Tongue (tissue), 2 donors: Measurements from ENCODE around the gene KDM4B. TPM values are rescaled to one million over a fixed set of nuclear protein-coding genes. Genes with fewer than 3 reads are reported as not detected.

ENCODE experiments used
- DNase-seq: peaks from one replicate; pipeline ENCODE4 v3.0.0-alpha.2; 2015
- total RNA-seq: library from RNA; depleted of rRNA; stranded (reverse); fragments of >200 nt; gene quantifications from one replicate; pipeline ENCODE4 v1.2.3, GENCODE V29; 2014

The KDM4B gene
- total RNA-seq, 1 donor from 2014 or later = 28.1 TPM

GRCh38 chr19:5107432-5108122, 138.7 kb downstream of the KDM4B start:
- DNase-seq = no peak

GRCh38 chr19:5108123-5108596, 139.2 kb downstream of the KDM4B start:
- no peak for DNase-seq

- DNase-seq = no peak
These were observed 140.0 kb downstream of the KDM4B start for GRCh38 chr19:5108866-5109265.

- DNase-seq = no peak
These were observed 140.6 kb downstream of the KDM4B start for GRCh38 chr19:5109560-5109959.

- no peak for DNase-seq
These were observed 141.6 kb downstream of the KDM4B start for GRCh38 chr19:5110546-5110945.

GRCh38 chr19:5111051-5111450, 142.1 kb downstream of the KDM4B start:
- no peak for DNase-seq

GRCh38 chr19:5112175-5112574, 143.3 kb downstream of the KDM4B start:
- DNase-seq = no peak

- no peak for DNase-seq
These were observed 144.0 kb downstream of the KDM4B start for GRCh38 chr19:5112681-5113575.

- DNase-seq = no peak
These were observed 145.0 kb downstream of the KDM4B start for GRCh38 chr19:5113633-5114586.

- DNase-seq = no peak
These were observed 145.8 kb downstream of the KDM4B start for GRCh38 chr19:5114727-5115126.

- no peak for DNase-seq
These were observed 146.4 kb downstream of the KDM4B start for GRCh38 chr19:5115351-5115750.

- DNase-seq = no peak
These were observed 146.9 kb downstream of the KDM4B start for GRCh38 chr19:5115771-5116202.

GRCh38 chr19:5116292-5116691, 147.4 kb downstream of the KDM4B start:
- DNase-seq = no peak

GRCh38 chr19:5117421-5117820, 148.5 kb downstream of the KDM4B start:
- DNase-seq = no peak

- no peak for DNase-seq
These were observed 149.1 kb downstream of the KDM4B start for GRCh38 chr19:5118026-5118425.

GRCh38 chr19:5119297-5119998, 150.5 kb downstream of the KDM4B start:
- no peak for DNase-seq

GRCh38 chr19:5120321-5120720, 151.4 kb downstream of the KDM4B start:
- no peak for DNase-seq

- DNase-seq = no peak
These were observed 151.9 kb downstream of the KDM4B start for GRCh38 chr19:5120833-5121232.

GRCh38 chr19:5121266-5122120, 152.6 kb downstream of the KDM4B start:
- no peak for DNase-seq

- DNase-seq = no peak
These were observed 153.1 kb downstream of the KDM4B start for GRCh38 chr19:5122121-5122400.
